Heart left ventricle (tissue), 16 donors: ENCODE measurements around the gene CD300E. TPM values are rescaled to one million over a fixed set of nuclear protein-coding genes. Genes with fewer than 3 reads are reported as not detected.
A peak's percentile ranks its signal among the peaks of the same experiment; 100 is the strongest.

Source experiments
- ATAC-seq, 4 donors: fragments of 200-7000 bp; cut with Tn5 transposase; one replicate each; pipeline ENCODE4 v1.9.1; 2020 to 2022; ENCODE audit warnings: moderate library complexity in 4 of 4, mild to moderate bottlenecking in 3 of 4, moderate number of reproducible peaks in 1 of 4
- DNase-seq, 5 donors: peaks; one replicate each; pipeline ENCODE4 v3.0.0-alpha.2; 2020
- H3K27ac ChIP-seq, 12 donors: fragments of 200-600 bp; sonication (generic) in 4 of 12; one replicate each; pipeline versions ENCODE4 v1.5.0 to v1.8.0; 2016 to 2022; ENCODE audit warnings: mild to moderate bottlenecking in 2 of 12
- H3K27me3 ChIP-seq, 9 donors: fragments of 200-600 bp; sonication (generic) in 2 of 9; one replicate each; pipeline versions ENCODE4 v1.5.1 to v1.8.0; 2016 to 2022; ENCODE audit warnings: mild to moderate bottlenecking in 3 of 9
- H3K36me3 ChIP-seq, 9 donors: fragments of 200-600 bp; sonication (generic) in 2 of 9; one replicate each; pipeline versions ENCODE4 v1.5.0 to v1.8.0; 2018 to 2022; ENCODE audit warnings: mild to moderate bottlenecking in 2 of 9
- H3K4me1 ChIP-seq, 12 donors: fragments of 200-600 bp; sonication (generic) in 4 of 12; one replicate each; pipeline versions ENCODE4 v1.5.0 to v1.8.0; 2016 to 2022; ENCODE audit warnings: mild to moderate bottlenecking in 3 of 12
- H3K4me3 ChIP-seq, 12 donors: fragments of 200-600 bp; sonication (generic) in 4 of 12; one replicate each; pipeline versions ENCODE4 v1.5.0 to v1.8.0; 2017 to 2022; ENCODE audit warnings: mild to moderate bottlenecking in 9 of 12, moderate library complexity in 4 of 12
- H3K9me3 ChIP-seq, 12 donors: fragments of 200-600 bp; sonication (generic) in 4 of 12; one replicate each; pipeline versions ENCODE4 v1.5.0 to v1.8.0; 2016 to 2022; ENCODE audit warnings: mild to moderate bottlenecking in 1 of 12
- CTCF ChIP-seq, 12 donors: fragments of 200-600 bp; sonication (generic) in 4 of 12; IDR thresholded peaks; one replicate each; pipeline versions ENCODE4 v1.5.0 to v1.8.0; 2018 to 2022; ENCODE audit warnings: antibody characterized with exemption in 12 of 12, mild to moderate bottlenecking in 5 of 12
- POLR2A ChIP-seq, 2 donors: fragments of 450-650 bp; IDR thresholded peaks; one replicate each; pipeline ENCODE4 v1.6.1; 2017; ENCODE audit warnings: antibody characterized with exemption in 2 of 2, mild to moderate bottlenecking in 2 of 2, moderate library complexity in 2 of 2
- WGBS, 4 donors: extraction: QIAGEN DNeasy Blood & Tissue Kit in 2 of 4; methylation state at CpG; one replicate each; pipeline versions ENCODE4 v1.1.5 to v1.1.7; 2013 to 2018; 5-methylcytosine and 5-hydroxymethylcytosine counted together
- intact Hi-C, 10 donors: fragments of 100-400 bp; cut with DNase I; formaldehyde crosslinking; loops; one replicate each; pipeline versions ENCODE4 v1.11.1 to v1.14.2; 2022
- polyA plus RNA-seq, 2 donors: library from polyadenylated mRNA; stranded (reverse); fragments of 200-250 nt; gene quantifications; one replicate each; pipeline ENCODE4 v1.2.3, GENCODE V29; 2013
- total RNA-seq, 9 donors: library from RNA; depleted of rRNA in 2 of 9; stranded (reverse); fragments of >200 nt in 2 of 9; fragmentation: NEBNext Ultra II Directional in 3 of 9; extraction: Animal tissue kit (Norgen Biotek cat#: 25700) in 3 of 9; gene quantifications; one replicate each; pipeline versions ENCODE4 v1.1.0 to v1.2.4, GENCODE V29; 2016 to 2023
- donor health status: ischemic (EF 13 %, LVEDD 7.1; RV severe dilation, severe dysfunction).
- donor health status: healthy with polysubstance abuse.
- donor health status: DM: no; HTN: yes; CAD: no.
- donor health status: DM: no; HTN: no; CAD: no.
- donor health status: ischemic (EF 25% LVEDD 6.9; RV normal size, moderate dysfunction).
- donor health status: ischemic (EF 25% LVEDD 5.7; RV mildly dilated, moderate dysfunction).
- donor health status: healthy.
- donor health status: DM: yes; HTN: yes; CAD: no.
- donor health status: ischemic (EF 35%, LVEDD 5.7; RV mildly dilated, moderate dysfunction).
- donor health status: nonischemic (EF 11% LVEDD 7.7; RV severe dilation, severe dysfunction).
- donor health status: DM: yes; HTN: yes; CAD: no.
- donor health status: PGD.
- donor health status: ischemic (EF 29% LVEDD 5.4; RV normal size, mild dysfunction).
- donor health status: nonischemic (EF 23%, LVEDD 6.1; RV moderate dilation, normal function).

CD300E gene
- total and polyA plus RNA-seq, 11 donors = 0.19 to 8.6 (median 0.46) TPM; not detected in 1

DNA sequence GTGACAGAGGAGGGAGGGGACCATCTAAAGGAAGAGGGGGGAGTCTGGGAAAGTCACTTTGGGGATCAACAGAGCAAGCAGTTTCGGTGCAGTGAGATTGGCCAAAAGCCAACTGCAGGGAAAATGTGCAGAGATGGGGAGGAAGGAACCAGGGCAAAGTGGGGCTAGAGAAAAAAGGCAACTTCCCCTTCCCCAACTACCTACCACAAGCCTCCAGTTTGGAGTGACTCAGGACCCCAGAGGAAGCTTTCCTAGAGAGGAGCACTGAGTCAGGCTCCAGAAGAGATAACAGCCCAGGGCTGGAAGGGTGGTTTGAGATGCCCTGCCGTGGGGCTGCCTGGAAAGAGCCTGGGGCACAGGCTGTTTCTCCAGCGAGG lies 24.5 kb downstream of the CD300E start:
- peaks cover 0 to 26% (median 4%) of the 10 kb centered on the region in 9 donors for H3K27me3 ChIP-seq
- ATAC-seq = peak in 1 of 4 donors; percentile 29
- H3K4me1 ChIP-seq = peaks cover 0 to 43% (median 0%) of the 10 kb centered on the region in 12 donors
- WGBS, 4 donors = 12 to 20% (median 18%) methylated on average over 2 to 3 of the region's 3 CpGs
- intact Hi-C loops = no loop called here
- H3K9me3 ChIP-seq = no peaks in the 10 kb centered on the region
- no peak overlapping the region for H3K4me3 ChIP-seq
- H3K27ac ChIP-seq = peak overlapping the region in 1 of 12 donors; percentile 55
- DNase-seq = no peak
- no peak for TF ChIP-seq POLR2A (IDR thresholded peaks at IDR 0.05)
- no peak for TF ChIP-seq CTCF (IDR thresholded peaks at IDR 0.05)
- H3K36me3 ChIP-seq = no peaks in the 10 kb centered on the region

- H3K27ac ChIP-seq = no peak overlapping the region
- no peaks in the 10 kb centered on the region for H3K9me3 ChIP-seq
- H3K4me3 ChIP-seq = no peak overlapping the region
- TF ChIP-seq POLR2A (IDR thresholded peaks at IDR 0.05) (no peak), CTCF (IDR thresholded peaks at IDR 0.05) (no peak)
- ATAC-seq = no peak
- peaks cover 0 to 28% (median 4%) of the 10 kb centered on the region in 9 donors for H3K27me3 ChIP-seq
- intact Hi-C loops = no loop called here
- H3K36me3 ChIP-seq = no peaks in the 10 kb centered on the region
- no peak for DNase-seq
- WGBS, 4 donors = 72 to 78% (median 75%) methylated on average over 4 of the region's 4 CpGs
- H3K4me1 ChIP-seq = peaks cover 0 to 38% (median 0%) of the 10 kb centered on the region in 12 donors
Measured at GRCh38 chr17:74598346-74599022, 25.1 kb downstream of the CD300E start.

- Histone ChIP-seq H3K36me3 (no peaks in the 10 kb centered on the region), H3K4me3 (no peak overlapping the region), H3K27me3 (peaks cover 0 to 35% (median 4%) of the 10 kb centered on the region in 9 donors), H3K27ac (no peak overlapping the region), H3K4me1 (peaks cover 0 to 31% (median 0%) of the 10 kb centered on the region in 12 donors), H3K9me3 (no peaks in the 10 kb centered on the region)
- DNase-seq = no peak
- no peak for ATAC-seq
- intact Hi-C loops = no loop called here
- TF ChIP-seq POLR2A (IDR thresholded peaks at IDR 0.05) (no peak), CTCF (IDR thresholded peaks at IDR 0.05) (no peak)
- WGBS, 4 donors = 65 to 72% (median 69%) methylated on average over 8 of the region's 8 CpGs
Measured at GRCh38 chr17:74597069-74597790, 26.3 kb downstream of the CD300E start.

DNA sequence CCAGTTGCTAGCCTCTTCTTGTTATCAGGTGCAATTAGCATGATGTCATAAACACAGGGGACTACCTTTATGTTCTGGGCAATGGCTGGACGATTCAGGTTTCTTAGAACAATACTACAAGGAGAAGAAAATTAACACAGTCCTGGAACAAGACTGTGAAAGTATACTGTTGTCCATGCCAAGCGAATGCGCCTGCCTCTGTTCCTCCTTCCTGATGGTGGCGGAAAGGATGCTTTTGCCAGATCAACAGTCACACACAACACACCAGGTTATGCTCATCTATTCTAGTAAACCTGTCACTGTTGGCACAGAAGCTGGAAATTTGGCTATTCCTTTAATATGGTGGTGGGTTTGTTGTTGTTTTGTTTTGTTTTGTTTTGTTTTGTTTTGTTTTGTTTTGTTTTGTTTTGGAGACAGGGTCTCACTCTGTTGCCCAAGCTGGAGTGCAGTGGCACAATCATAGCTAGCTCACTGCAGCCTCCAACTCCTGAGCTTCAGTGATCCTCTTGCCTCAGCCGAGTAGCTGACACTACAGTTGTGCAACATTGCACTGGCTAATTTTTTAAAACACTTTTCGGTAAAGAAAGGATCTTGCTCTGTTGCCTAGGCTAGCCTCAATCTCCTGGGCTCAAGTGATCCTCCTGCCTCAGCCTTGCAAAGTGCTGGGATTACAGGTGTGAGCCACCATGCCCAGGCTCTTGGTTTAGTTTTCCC lies 28.3 kb downstream of the CD300E start:
- peaks cover 0 to 25% (median 0%) of the 10 kb centered on the region in 12 donors for H3K4me1 ChIP-seq
- H3K27ac ChIP-seq = no peak overlapping the region
- peaks cover 0 to 3% (median 0%) of the 10 kb centered on the region in 12 donors for H3K9me3 ChIP-seq
- WGBS, 4 donors = 61 to 86% (median 63%) methylated on average over 6 of the region's 6 CpGs
- peaks cover 0 to 31% (median 3%) of the 10 kb centered on the region in 9 donors for H3K27me3 ChIP-seq
- intact Hi-C loops = no loop called here
- ATAC-seq (no peak), DNase-seq (no peak)
- H3K4me3 ChIP-seq = no peak overlapping the region
- no peaks in the 10 kb centered on the region for H3K36me3 ChIP-seq
- TF ChIP-seq POLR2A (IDR thresholded peaks at IDR 0.05) (no peak), CTCF (IDR thresholded peaks at IDR 0.05) (no peak)
